Measurements from ENCODE around the gene EVI5.
"Not testable (repeated sequence)": the region's sequence is repeated elsewhere in the genome, so short reads cannot be mapped to it uniquely, and the experiment has no call there.

EVI5 gene

GRCh38 chr1:92543131-92544055, 241.5 kb downstream of the EVI5 start:
- Histone ChIP-seq H3K4me1 (no peaks in the 10 kb centered on the region), H3K27me3 (ENCODE audit: low read depth) (no peaks in the 10 kb centered on the region), H3K9me3 (no peaks in the 10 kb centered on the region), H3K4me3 (no peak overlapping the region), H3K36me3 (replicated peaks) (no peaks in the 10 kb centered on the region)
- DNase-seq (ENCODE audit: low spot score in 2 of 2): no peak
- in situ Hi-C loops (cut with MboI; ENCODE audit: low sequenced_read_pairs): no loop called here

- Histone ChIP-seq H3K4me1 (no peaks in the 10 kb centered on the region), H3K4me3 (no peak overlapping the region)
- no peak for DNase-seq (ENCODE audit: low spot score in 2 of 2)
These were observed 246.4 kb downstream of the EVI5 start for GRCh38 chr1:92538413-92539061.

GRCh38 chr1:92538048-92538412, 246.9 kb downstream of the EVI5 start:
- Histone ChIP-seq H3K4me1 (no peaks in the 10 kb centered on the region), H3K27me3 (ENCODE audit: low read depth) (no peaks in the 10 kb centered on the region), H3K9me3 (no peaks in the 10 kb centered on the region), H3K36me3 (replicated peaks) (no peaks in the 10 kb centered on the region), H3K4me3 (no peak overlapping the region)
- in situ Hi-C loops (cut with MboI; ENCODE audit: low sequenced_read_pairs): no loop called here
- DNase-seq (ENCODE audit: low spot score in 2 of 2): no peak

More at GRCh38 chr1:92538413-92539061, 246.4 kb downstream of the EVI5 start:
- Histone ChIP-seq H3K36me3 (replicated peaks) (no peaks in the 10 kb centered on the region), H3K9me3 (no peaks in the 10 kb centered on the region), H3K27me3 (ENCODE audit: low read depth) (no peaks in the 10 kb centered on the region)
- in situ Hi-C loops (cut with MboI; ENCODE audit: low sequenced_read_pairs): no loop called here

- Histone ChIP-seq H3K4me1 (no peaks in the 10 kb centered on the region), H3K36me3 (replicated peaks) (no peaks in the 10 kb centered on the region), H3K4me3 (no peak overlapping the region), H3K9me3 (no peaks in the 10 kb centered on the region), H3K27me3 (ENCODE audit: low read depth) (no peaks in the 10 kb centered on the region)
- DNase-seq (ENCODE audit: low spot score in 2 of 2): no peak
- in situ Hi-C loops (cut with MboI; ENCODE audit: low sequenced_read_pairs): no loop called here
These were observed 247.7 kb downstream of the EVI5 start for GRCh38 chr1:92536980-92537884.

- DNase-seq (ENCODE audit: low spot score in 2 of 2): no peak
- in situ Hi-C loops (cut with MboI; ENCODE audit: low sequenced_read_pairs): no loop called here
- no peaks in the 10 kb centered on the region for H3K27me3 ChIP-seq (ENCODE audit: low read depth)
- no peaks in the 10 kb centered on the region for H3K4me1 ChIP-seq
- no peak overlapping the region for H3K4me3 ChIP-seq
- H3K36me3 ChIP-seq (replicated peaks): no peaks in the 10 kb centered on the region
- H3K9me3 ChIP-seq: no peaks in the 10 kb centered on the region
These were observed 248.5 kb downstream of the EVI5 start for GRCh38 chr1:92536211-92536979.

GRCh38 chr1:92532371-92532770, 252.5 kb downstream of the EVI5 start:
- H3K36me3 ChIP-seq (replicated peaks); in situ Hi-C loops (cut with MboI; ENCODE audit: low sequenced_read_pairs); H3K4me3 ChIP-seq; H3K27me3 ChIP-seq (ENCODE audit: low read depth); H3K4me1 ChIP-seq; H3K9me3 ChIP-seq; DNase-seq (ENCODE audit: low spot score in 2 of 2): not testable (repeated sequence)

DNA sequence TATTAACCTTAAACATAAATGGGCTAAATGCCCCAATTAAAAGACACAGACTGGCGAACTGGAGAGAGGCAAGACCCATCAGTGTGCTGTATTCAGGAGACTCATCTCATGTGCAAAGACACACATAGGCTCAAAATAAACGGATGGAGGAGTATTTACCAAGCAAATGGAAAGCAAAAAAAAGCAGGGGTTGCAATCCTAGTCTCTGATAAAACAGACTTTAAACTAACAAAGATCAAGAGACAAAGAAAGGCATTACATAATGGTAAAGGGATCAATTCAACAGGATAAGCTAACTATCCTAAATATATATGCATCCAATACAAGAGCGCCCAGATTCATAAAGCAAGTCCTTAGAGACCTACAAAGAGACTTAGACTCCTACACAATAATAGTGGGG, 253.0 kb downstream of the EVI5 start:
- H3K4me1 ChIP-seq; H3K4me3 ChIP-seq; H3K27me3 ChIP-seq (ENCODE audit: low read depth); H3K9me3 ChIP-seq; H3K36me3 ChIP-seq (replicated peaks); DNase-seq (ENCODE audit: low spot score in 2 of 2); in situ Hi-C loops (cut with MboI; ENCODE audit: low sequenced_read_pairs): not testable (repeated sequence)

GRCh38 chr1:92527670-92528069, 257.2 kb downstream of the EVI5 start:
- DNase-seq (ENCODE audit: low spot score in 2 of 2): no peak
- Histone ChIP-seq H3K4me1 (no peaks in the 10 kb centered on the region), H3K9me3 (no peaks in the 10 kb centered on the region), H3K4me3 (no peak overlapping the region), H3K27me3 (ENCODE audit: low read depth) (no peaks in the 10 kb centered on the region), H3K36me3 (replicated peaks) (no peaks in the 10 kb centered on the region)
- in situ Hi-C loops (cut with MboI; ENCODE audit: low sequenced_read_pairs): no loop called here

DNA sequence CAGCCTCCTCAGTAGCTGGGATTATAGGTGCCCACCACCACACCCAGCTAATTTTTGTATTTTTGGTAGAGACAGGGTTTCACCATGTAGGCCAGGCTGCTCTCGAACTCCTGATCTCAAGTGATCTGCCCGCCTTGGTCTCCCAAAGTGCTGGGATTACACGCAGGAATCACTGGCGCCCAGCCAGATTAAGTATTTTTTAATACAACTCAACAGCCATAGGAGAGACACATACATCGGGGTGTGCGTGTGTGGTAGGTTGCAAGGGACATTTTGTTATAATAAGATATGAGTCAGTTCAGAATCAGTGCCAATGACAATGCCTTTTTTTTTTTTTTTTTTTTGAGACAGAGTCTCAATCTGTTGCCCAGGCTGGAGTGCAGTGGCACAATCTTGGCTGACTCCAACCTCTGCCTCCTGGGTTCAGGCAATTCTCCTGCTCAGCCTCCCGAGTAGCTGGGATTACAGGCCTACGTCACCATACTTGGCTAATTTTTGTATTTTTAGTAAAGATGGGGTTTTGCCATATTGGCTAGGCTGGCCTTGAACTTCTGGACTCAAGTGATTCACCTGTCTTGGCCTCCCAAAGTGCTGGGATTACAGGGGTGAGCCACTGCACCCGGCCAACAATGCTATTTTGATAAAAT, 259.8 kb downstream of the EVI5 start:
- DNase-seq (ENCODE audit: low spot score in 2 of 2); in situ Hi-C loops (cut with MboI; ENCODE audit: low sequenced_read_pairs); H3K9me3 ChIP-seq; H3K4me3 ChIP-seq; H3K36me3 ChIP-seq (replicated peaks); H3K4me1 ChIP-seq; H3K27me3 ChIP-seq (ENCODE audit: low read depth): not testable (repeated sequence)

- H3K36me3 ChIP-seq (replicated peaks): no peaks in the 10 kb centered on the region; the same call in 1 of the 2 replicates
- no peak for DNase-seq (ENCODE audit: low spot score in 2 of 2)
- no peaks in the 10 kb centered on the region for H3K27me3 ChIP-seq (ENCODE audit: low read depth)
- H3K4me1 ChIP-seq: peaks cover 9% of the 10 kb centered on the region
- H3K4me3 ChIP-seq: no peak overlapping the region
- no peaks in the 10 kb centered on the region for H3K9me3 ChIP-seq
- in situ Hi-C loops (cut with MboI; ENCODE audit: low sequenced_read_pairs): no loop called here
These were observed 265.9 kb downstream of the EVI5 start for GRCh38 chr1:92519043-92519442.

GRCh38 chr1:92516574-92516973, 268.3 kb downstream of the EVI5 start:
- in situ Hi-C loops (cut with MboI; ENCODE audit: low sequenced_read_pairs): no loop called here
- Histone ChIP-seq H3K9me3 (no peaks in the 10 kb centered on the region), H3K36me3 (replicated peaks) (no peaks in the 10 kb centered on the region; the same call in 1 of the 2 replicates), H3K4me1 (peaks cover 9% of the 10 kb centered on the region), H3K4me3 (no peak overlapping the region), H3K27me3 (ENCODE audit: low read depth) (no peaks in the 10 kb centered on the region)
- DNase-seq (ENCODE audit: low spot score in 2 of 2): peak in 1 of 2 experiments; percentile 17

GRCh38 chr1:92515796-92516201, 269.1 kb downstream of the EVI5 start:
- Histone ChIP-seq H3K4me1 (peaks cover 9% of the 10 kb centered on the region), H3K9me3 (no peaks in the 10 kb centered on the region), H3K4me3 (no peak overlapping the region), H3K36me3 (replicated peaks) (no peaks in the 10 kb centered on the region; the same call in 1 of the 2 replicates), H3K27me3 (ENCODE audit: low read depth) (no peaks in the 10 kb centered on the region)
- no peak for DNase-seq (ENCODE audit: low spot score in 2 of 2)
- in situ Hi-C loops (cut with MboI; ENCODE audit: low sequenced_read_pairs): no loop called here

GRCh38 chr1:92511541-92511940, 273.4 kb downstream of the EVI5 start:
- no peak overlapping the region for H3K4me3 ChIP-seq
- in situ Hi-C loops (cut with MboI; ENCODE audit: low sequenced_read_pairs): no loop called here
- H3K36me3 ChIP-seq (replicated peaks): no peaks in the 10 kb centered on the region; the same call in 1 of the 2 replicates
- no peaks in the 10 kb centered on the region for H3K9me3 ChIP-seq
- no peaks in the 10 kb centered on the region for H3K27me3 ChIP-seq (ENCODE audit: low read depth)
- no peak for DNase-seq (ENCODE audit: low spot score in 2 of 2)
- peaks cover 5% of the 10 kb centered on the region; the same call in 1 of the 2 replicates for H3K4me1 ChIP-seq
